Endothelial cell of umbilical vein (primary cell): Measurements from ENCODE around the gene ENTR1. TPM values are rescaled to one million over a fixed set of nuclear protein-coding genes. Genes with fewer than 3 reads are reported as not detected.

ENCODE experiments used
- BruUV-seq: library from RNA; stranded (reverse); fragments of 400-500 nt; replicated peaks from 2 replicates; lab custom pipeline; 2021; lab: Mats Ljungman, UMichigan
- CTCF ChIA-PET: fragments of 300-600, 350-600 bp; sonication (Branson Sonifier 250); formaldehyde crosslinking; loops from one replicate; lab custom pipeline; 2021; ENCODE audit warnings: antibody characterized with exemption, inconsistent platforms; lab: Charles Lee
- POLR2A ChIA-PET: fragments of 300-600, 350-600 bp; sonication (Branson Sonifier 250); formaldehyde crosslinking; loops from one replicate; lab custom pipeline; 2021; ENCODE audit warnings: antibody characterized with exemption, inconsistent platforms; lab: Charles Lee
- DNase-seq: peaks from one replicate; pipeline ENCODE4 v3.0.0-alpha.2; 2011; ENCODE audit warnings: low read depth, low spot score
- FAIRE-seq: peaks from 2 replicates; lab custom pipeline; 2011; peaks lifted over from hg19 to GRCh38; lab: Jason Lieb, UNC
- H2AFZ ChIP-seq: 2 replicates; pipeline ENCODE4 v1.6.0; 2012; ENCODE audit warnings: low read depth, low read length, control low read depth, inconsistent platforms
- H3K27ac ChIP-seq: 2 replicates; pipeline ENCODE4 v1.5.1; 2011; ENCODE audit warnings: low read depth, mild to moderate bottlenecking, control low read depth, low read length, moderate library complexity; ENCODE audit not compliant: insufficient read depth
- H3K27me3 ChIP-seq, 2 experiments: 2 replicates each; pipeline versions ENCODE4 v1.6.0 to v1.6.1; 2011; ENCODE audit warnings: low read length in 2 of 2, mixed read lengths in 1 of 2; ENCODE audit not compliant: control insufficient read depth in 2 of 2, insufficient read depth in 2 of 2
- H3K36me3 ChIP-seq, 2 experiments: 2 replicates in 1 of 2; 3 replicates in 1 of 2; pipeline ENCODE4 v1.5.1; 2011; ENCODE audit warnings: low read length in 2 of 2, mild to moderate bottlenecking in 1 of 2, moderate library complexity in 1 of 2; ENCODE audit not compliant: control insufficient read depth in 2 of 2, insufficient read depth in 2 of 2; ENCODE audit errors: extremely low read depth in 1 of 2
- H3K4me1 ChIP-seq: 3 replicates; pipeline ENCODE4 v1.5.1; 2011; ENCODE audit warnings: mild to moderate bottlenecking, low read length; ENCODE audit not compliant: control insufficient read depth, insufficient read depth; ENCODE audit errors: extremely low read depth
- H3K4me2 ChIP-seq: 2 replicates; pipeline ENCODE4 v1.6.1; 2011; ENCODE audit warnings: low read length, control low read depth, mixed read lengths; ENCODE audit not compliant: insufficient read depth
- H3K4me3 ChIP-seq, 3 experiments: fragments of 200-600 bp in 1 of 3; sonication (generic), shearing (Covaris generic) in 1 of 3; replicated peaks in 1 of 3; 2 replicates each; pipeline ENCODE4 v1.5.1; 2011 to 2016; ENCODE audit warnings: control low read depth in 3 of 3, low read length in 3 of 3, mild to moderate bottlenecking in 2 of 3, inconsistent platforms in 1 of 3, low read depth in 1 of 3, moderate library complexity in 1 of 3; ENCODE audit not compliant: insufficient read depth in 1 of 3
- H3K79me2 ChIP-seq: 2 replicates; pipeline ENCODE4 v1.6.0; 2012; ENCODE audit warnings: low read length, inconsistent platforms; ENCODE audit not compliant: control insufficient read depth, insufficient read depth
- H3K9ac ChIP-seq: replicated peaks from 2 replicates; pipeline ENCODE3; 2011; ENCODE audit warnings: low read length, control low read depth; ENCODE audit not compliant: insufficient read depth; ENCODE audit errors: extremely low read depth
- H3K9me1 ChIP-seq: replicated peaks from 3 replicates; pipeline ENCODE4 v1.6.0; 2011; ENCODE audit warnings: mild to moderate bottlenecking, low read length; ENCODE audit not compliant: control insufficient read depth, insufficient read depth; ENCODE audit errors: extremely low read depth
- H3K9me3 ChIP-seq: replicated peaks from 2 replicates; pipeline ENCODE4 v1.5.1; 2012; ENCODE audit warnings: low read length, inconsistent platforms; ENCODE audit not compliant: control insufficient read depth, insufficient read depth
- H4K20me1 ChIP-seq: replicated peaks from 2 replicates; pipeline ENCODE3; 2011; ENCODE audit warnings: mild to moderate bottlenecking, low read length; ENCODE audit not compliant: control insufficient read depth, insufficient read depth; ENCODE audit errors: extremely low read depth
- GATA2 ChIP-seq: IDR thresholded peaks from 2 replicates; pipeline ENCODE4 v1.7.0; 2011; ENCODE audit warnings: low read depth, mild to moderate bottlenecking, moderate library complexity, mixed read lengths, low read length; ENCODE audit not compliant: insufficient read length, insufficient read depth
- JUN ChIP-seq: IDR thresholded peaks from 2 replicates; pipeline ENCODE4 v1.6.1; 2011; ENCODE audit warnings: borderline replicate concordance, low read depth; ENCODE audit not compliant: insufficient read length, insufficient read depth
- MYC ChIP-seq: IDR thresholded peaks from one replicate; pipeline ENCODE4 v1.6.1; 2011; ENCODE audit warnings: mild to moderate bottlenecking, low read depth, low read length
- POLR2A ChIP-seq: IDR thresholded peaks from 2 replicates; pipeline ENCODE4 v1.6.1; 2012; ENCODE audit warnings: low read depth, mild to moderate bottlenecking, control low read depth, low read length
- POLR2AphosphoS5 ChIP-seq: IDR thresholded peaks from 2 replicates; pipeline ENCODE4 v1.6.1; 2012; ENCODE audit warnings: low read depth, mild to moderate bottlenecking, control low read depth, low read length, moderate library complexity; ENCODE audit not compliant: insufficient read depth
- dilution Hi-C: fragments of 300-500 bp; cut with MboI; formaldehyde crosslinking; loops from one replicate; pipeline ENCODE4 v1.15.0; 2019; ENCODE audit warnings: low sequenced_read_pairs; ENCODE audit not compliant: extremely low pct_ligation_motif_present
- intact Hi-C: fragments of 100-400 bp; cut with micrococcal nuclease; formaldehyde crosslinking; loops from one replicate; pipeline ENCODE4 v1.10.0; 2022
- polyA plus RNA-seq, 4 experiments: library from polyadenylated mRNA; depleted of rRNA in 3 of 4; stranded (reverse) in 3 of 4; unstranded in 1 of 4; fragments of >200 nt; gene quantifications; 2 replicates each; pipeline versions ENCODE4 v1.2.1 to v1.2.3, GENCODE V29; 2011 to 2012; ENCODE audit warnings: missing spikeins in 1 of 4
- total RNA-seq: library from RNA; stranded (reverse); gene quantifications from 2 replicates; pipeline ENCODE4 v1.2.3, GENCODE V29; 2021
- TF ChIP-seq, protein P1 (sequence below): IDR thresholded peaks from 2 replicates; pipeline ENCODE4 v1.6.1; 2011; ENCODE audit not compliant: insufficient read depth, insufficient read length

The ENTR1 gene
- total and polyA plus RNA-seq, 2 donors (not counting 3 experiments of a cell fraction or from before 2014, with no cell fraction given), result 36.0 to 61.6 TPM

- Histone ChIP-seq H3K4me1 (peaks cover 20% of the 10 kb centered on the region), H3K79me2 (peaks cover 43% of the 10 kb centered on the region), H3K4me3 (peak overlapping the region; percentile 42 to 78 (median 63)), H4K20me1 (no peaks in the 10 kb centered on the region), H3K27ac (no peak overlapping the region), H3K36me3 (peaks cover 6 to 32% of the 10 kb centered on the region in 2 experiments), H3K4me2 (peak overlapping the region; percentile 68), H2AFZ (no peak overlapping the region), H3K27me3 (no peaks in the 10 kb centered on the region), H3K9ac (peak overlapping the region; percentile 76), H3K9me1 (no peaks in the 10 kb centered on the region), H3K9me3 (no peaks in the 10 kb centered on the region)
- POLR2A ChIA-PET, result no interaction called here
- intact Hi-C loops (loop anchor here (2.0 kb wide), 1 partner anchor 27 kb away; the partner anchor contains the start of gene INPP5E), dilution Hi-C loops (no loop called here)
- DNase-seq (no peak), FAIRE-seq (no peak)
- CTCF ChIA-PET, result no interaction called here
- no TSS peak for BruUV-seq
- no peak for TF ChIP-seq JUN
- TF ChIP-seq, protein P1, sequence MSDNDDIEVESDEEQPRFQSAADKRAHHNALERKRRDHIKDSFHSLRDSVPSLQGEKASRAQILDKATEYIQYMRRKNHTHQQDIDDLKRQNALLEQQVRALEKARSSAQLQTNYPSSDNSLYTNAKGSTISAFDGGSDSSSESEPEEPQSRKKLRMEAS, result no peak
- no peak for TF ChIP-seq POLR2A
- TF ChIP-seq GATA2, result no peak
- TF ChIP-seq POLR2AphosphoS5, result no peak
- no peak for TF ChIP-seq MYC
These were observed 964 bp upstream of the ENTR1 start for GRCh38 chr9:136411378-136411777.
